Activated B cell treated with CpG ODN at 0.5 μM for 24 hours (primary cell): Measurements from ENCODE around the gene STXBP2. TPM values are rescaled to one million over a fixed set of nuclear protein-coding genes. Genes with fewer than 3 reads are reported as not detected.

Experiments
- ATAC-seq: fragments of 200-7000 bp; cut with Tn5 transposase; one replicate; pipeline ENCODE4 v1.10.0; 2021; ENCODE audit warnings: low read depth, mild to moderate bottlenecking, moderate library complexity
- CTCF ChIA-PET: fragments of 350-600 bp; sonication (Branson Sonifier 250); formaldehyde crosslinking; loops from one replicate; lab custom pipeline; 2021; ENCODE audit warnings: antibody characterized with exemption; lab: Charles Lee
- POLR2A ChIA-PET: fragments of 350-600 bp; sonication (Branson Sonifier 250); formaldehyde crosslinking; loops from one replicate; lab custom pipeline; 2021; ENCODE audit warnings: antibody characterized with exemption; lab: Charles Lee
- DNase-seq: peaks from one replicate; pipeline ENCODE4 v3.0.0; 2022
- H3K27ac Mint-ChIP-seq: one replicate; pipeline ENCODE4 v1.8.0; 2020; ENCODE audit warnings: mixed read lengths
- H3K27me3 Mint-ChIP-seq: one replicate; pipeline ENCODE4 v1.8.0; 2021; ENCODE audit warnings: mixed read lengths
- H3K36me3 Mint-ChIP-seq: one replicate; pipeline ENCODE4 v1.8.0; 2021; ENCODE audit warnings: low read depth, mixed read lengths
- H3K4me1 Mint-ChIP-seq: one replicate; pipeline ENCODE4 v1.8.0; 2021; ENCODE audit warnings: mixed read lengths
- H3K4me3 Mint-ChIP-seq: one replicate; pipeline ENCODE4 v1.8.0; 2020; ENCODE audit warnings: mild to moderate bottlenecking, mixed read lengths
- H3K9me3 Mint-ChIP-seq: one replicate; pipeline ENCODE4 v1.8.0; 2020; ENCODE audit warnings: mixed read lengths
- CTCF ChIP-seq: fragments of 200-600 bp; IDR thresholded peaks from one replicate; pipeline ENCODE4 v1.8.0; 2022; ENCODE audit warnings: antibody characterized with exemption, mild to moderate bottlenecking
- intact Hi-C: fragments of 100-400 bp; cut with micrococcal nuclease; formaldehyde crosslinking; loops from one replicate; pipeline ENCODE4 v1.15.1; 2024
- total RNA-seq: library from RNA; stranded (reverse); gene quantifications from 2 replicates; pipeline ENCODE4 v1.2.3, GENCODE V29; 2022

The STXBP2 gene
- total RNA-seq, 1 donor from 2014 or later, result 176 TPM

- peaks cover 18% of the 10 kb centered on the region for H3K4me1 Mint-ChIP-seq
- ChIA-PET CTCF (interaction anchor here (1.0 kb wide), 1 partner anchor 141 kb away, joined by 3 read pairs; no protein-coding TSS in a partner anchor), POLR2A (interaction anchor here (0.7 to 2.1 kb wide), 6 partner anchors 21 to 1752 kb away, joined by 3 to 7 read pairs (median 4); partner anchors contain the start of genes MAP2K7, SNAPC2 and STXBP2)
- H3K36me3 Mint-ChIP-seq, result no peaks in the 10 kb centered on the region
- ATAC-seq (peak; percentile 98), DNase-seq (no peak)
- peak overlapping the region; percentile 82 for H3K27ac Mint-ChIP-seq
- H3K9me3 Mint-ChIP-seq, result no peaks in the 10 kb centered on the region
- H3K27me3 Mint-ChIP-seq, result peaks cover 5% of the 10 kb centered on the region
- intact Hi-C loops, result loop anchor here (1.0 to 10.0 kb wide), 2 partner anchors 171 to 267 kb away; partner anchors contain the start of genes CTXN1 and SNAPC2
- no peak for TF ChIP-seq CTCF
- H3K4me3 Mint-ChIP-seq, result peak overlapping the region; percentile 70
Observed at GRCh38 chr19:7658219-7658686, 21.3 kb downstream of the STXBP2 start.

GRCh38 chr19:7661744-7662538 lies 25.0 kb downstream of the STXBP2 start:
- intact Hi-C loops, result no loop called here
- no peak for TF ChIP-seq CTCF
- Mint-ChIP-seq H3K27me3 (peaks cover 12% of the 10 kb centered on the region), H3K27ac (no peak overlapping the region), H3K9me3 (no peaks in the 10 kb centered on the region), H3K36me3 (no peaks in the 10 kb centered on the region), H3K4me1 (peaks cover 18% of the 10 kb centered on the region), H3K4me3 (no peak overlapping the region)
- no peak for ATAC-seq
- no peak for DNase-seq
- CTCF ChIA-PET, result interaction anchor here (1.2 to 2.0 kb wide), 3 partner anchors 10 to 138 kb away, joined by 3 to 6 read pairs (median 4); partner anchors contain the start of gene TRAPPC5
- POLR2A ChIA-PET, result interaction anchor here (0.6 to 0.7 kb wide), 3 partner anchors 9 to 186 kb away, joined by 3 to 9 read pairs (median 3); no protein-coding TSS in a partner anchor

GRCh38 chr19:7662657-7663056 lies 25.7 kb downstream of the STXBP2 start:
- H3K4me1 Mint-ChIP-seq, result peaks cover 13% of the 10 kb centered on the region
- DNase-seq (no peak), ATAC-seq (no peak)
- no peak overlapping the region for H3K27ac Mint-ChIP-seq
- no peak overlapping the region for H3K4me3 Mint-ChIP-seq
- POLR2A ChIA-PET, result interaction anchor here (0.7 kb wide), 2 partner anchors 8 to 18 kb away, joined by 3 to 9 read pairs; no protein-coding TSS in a partner anchor
- CTCF ChIA-PET, result interaction anchor here (0.6 kb wide), 1 partner anchor 21 kb away, joined by 3 read pairs; no protein-coding TSS in a partner anchor
- peaks cover 12% of the 10 kb centered on the region for H3K27me3 Mint-ChIP-seq
- no peaks in the 10 kb centered on the region for H3K36me3 Mint-ChIP-seq
- TF ChIP-seq CTCF, result no peak
- intact Hi-C loops, result no loop called here
- no peaks in the 10 kb centered on the region for H3K9me3 Mint-ChIP-seq

- no peak for TF ChIP-seq CTCF
- H3K27me3 Mint-ChIP-seq, result peaks cover 17% of the 10 kb centered on the region
- ATAC-seq, result no peak
- H3K36me3 Mint-ChIP-seq, result no peaks in the 10 kb centered on the region
- ChIA-PET POLR2A (no interaction called here), CTCF (interaction anchor here (0.8 kb wide), 1 partner anchor 135 kb away, joined by 3 read pairs; no protein-coding TSS in a partner anchor)
- H3K9me3 Mint-ChIP-seq, result no peaks in the 10 kb centered on the region
- no peak overlapping the region for H3K4me3 Mint-ChIP-seq
- intact Hi-C loops, result no loop called here
- H3K4me1 Mint-ChIP-seq, result peaks cover 3% of the 10 kb centered on the region
- H3K27ac Mint-ChIP-seq, result no peak overlapping the region
- no peak for DNase-seq
Observed at GRCh38 chr19:7663706-7664105, 26.8 kb downstream of the STXBP2 start.

GRCh38 chr19:7665076-7665475 lies 28.2 kb downstream of the STXBP2 start:
- ATAC-seq (no peak), DNase-seq (no peak)
- intact Hi-C loops, result no loop called here
- Mint-ChIP-seq H3K4me3 (no peak overlapping the region), H3K4me1 (peaks cover 2% of the 10 kb centered on the region), H3K27ac (no peak overlapping the region), H3K9me3 (no peaks in the 10 kb centered on the region), H3K27me3 (peaks cover 23% of the 10 kb centered on the region), H3K36me3 (no peaks in the 10 kb centered on the region)
- ChIA-PET POLR2A (no interaction called here), CTCF (no interaction called here)
- no peak for TF ChIP-seq CTCF
